Astrocyte (in vitro differentiated cells and primary cell): Measurements from ENCODE around the gene CREB5. TPM values are rescaled to one million over a fixed set of nuclear protein-coding genes. Genes with fewer than 3 reads are reported as not detected.
A peak's percentile ranks its signal among the peaks of the same experiment; 100 is the strongest.

ENCODE experiments used
- DNase-seq: peaks from one replicate; pipeline ENCODE4 v3.0.0-alpha.2; 2010; ENCODE audit warnings: low read depth
- FAIRE-seq: peaks from 2 replicates; lab custom pipeline; 2011; peaks lifted over from hg19 to GRCh38; lab: Jason Lieb, UNC
- H2AFZ ChIP-seq: 2 replicates; pipeline ENCODE4 v1.6.0; 2012; ENCODE audit warnings: low read depth, low read length, inconsistent platforms
- H3K27ac ChIP-seq: 2 replicates; pipeline ENCODE4 v1.5.1; 2011; ENCODE audit warnings: low read depth, low read length, inconsistent platforms
- H3K27me3 ChIP-seq: 2 replicates; pipeline ENCODE4 v1.6.0; 2011; ENCODE audit warnings: low read length, inconsistent platforms; ENCODE audit not compliant: insufficient read depth
- H3K36me3 ChIP-seq: 2 replicates; pipeline ENCODE4 v1.5.1; 2011; ENCODE audit warnings: low read length, inconsistent platforms; ENCODE audit not compliant: insufficient read depth
- H3K4me1 ChIP-seq: 2 replicates; pipeline ENCODE4 v1.5.1; 2011; ENCODE audit warnings: low read length, inconsistent platforms; ENCODE audit not compliant: insufficient read depth
- H3K4me2 ChIP-seq: 2 replicates; pipeline ENCODE4 v1.6.0; 2012; ENCODE audit warnings: low read length, inconsistent platforms
- H3K4me3 ChIP-seq: 2 replicates; pipeline ENCODE4 v1.5.1; 2011; ENCODE audit warnings: low read depth, mild to moderate bottlenecking, low read length, inconsistent platforms; ENCODE audit not compliant: insufficient read depth
- H3K79me2 ChIP-seq: 2 replicates; pipeline ENCODE4 v1.6.0; 2012; ENCODE audit warnings: mild to moderate bottlenecking, low read length, inconsistent platforms; ENCODE audit not compliant: insufficient read depth
- H3K9ac ChIP-seq: 2 replicates; pipeline ENCODE4 v1.6.0; 2012; ENCODE audit warnings: mild to moderate bottlenecking, low read length, inconsistent platforms
- H3K9me3 ChIP-seq: 2 replicates; pipeline ENCODE4 v1.5.1; 2012; ENCODE audit warnings: low read depth, mild to moderate bottlenecking, low read length, inconsistent platforms; ENCODE audit not compliant: insufficient read depth
- H4K20me1 ChIP-seq: 2 replicates; pipeline ENCODE4 v1.6.0; 2012; ENCODE audit warnings: low read length, inconsistent platforms; ENCODE audit not compliant: insufficient read depth
- H3K27ac Mint-ChIP-seq: one replicate; pipeline ENCODE4 v1.8.0; 2021; ENCODE audit warnings: mild to moderate bottlenecking, mixed read lengths; ENCODE audit not compliant: unreplicated experiment
- H3K27me3 Mint-ChIP-seq: one replicate; pipeline ENCODE4 v1.8.0; 2021; ENCODE audit warnings: low read depth, mixed read lengths; ENCODE audit not compliant: unreplicated experiment
- H3K36me3 Mint-ChIP-seq: one replicate; pipeline ENCODE4 v1.8.0; 2021; ENCODE audit warnings: low read depth, mixed read lengths; ENCODE audit not compliant: unreplicated experiment
- H3K4me1 Mint-ChIP-seq: one replicate; pipeline ENCODE4 v1.8.0; 2021; ENCODE audit warnings: low read depth, mixed read lengths; ENCODE audit not compliant: unreplicated experiment
- H3K4me3 Mint-ChIP-seq: one replicate; pipeline ENCODE4 v1.8.0; 2021; ENCODE audit warnings: mild to moderate bottlenecking, moderate library complexity, mixed read lengths; ENCODE audit not compliant: unreplicated experiment
- H3K9me3 Mint-ChIP-seq: one replicate; pipeline ENCODE4 v1.8.0; 2021; ENCODE audit warnings: mild to moderate bottlenecking, mixed read lengths; ENCODE audit not compliant: unreplicated experiment
- EZH2 ChIP-seq: IDR thresholded peaks from 2 replicates; pipeline ENCODE4 v1.6.1; 2012; ENCODE audit warnings: mild to moderate bottlenecking, low read length, inconsistent platforms; ENCODE audit not compliant: insufficient read depth
- total RNA-seq: library from RNA; stranded (reverse); gene quantifications from 2 replicates; pipeline ENCODE4 v1.2.1, GENCODE V29; 2021
- TF ChIP-seq, protein P1 (sequence below): IDR thresholded peaks from 2 replicates; pipeline ENCODE4 v1.5.1; 2011; ENCODE audit warnings: low read depth, mild to moderate bottlenecking, inconsistent platforms, low read length, moderate library complexity; ENCODE audit not compliant: insufficient read depth

Gene CREB5
- total RNA-seq, 1 donor from 2014 or later, result 25.4 TPM

DNA sequence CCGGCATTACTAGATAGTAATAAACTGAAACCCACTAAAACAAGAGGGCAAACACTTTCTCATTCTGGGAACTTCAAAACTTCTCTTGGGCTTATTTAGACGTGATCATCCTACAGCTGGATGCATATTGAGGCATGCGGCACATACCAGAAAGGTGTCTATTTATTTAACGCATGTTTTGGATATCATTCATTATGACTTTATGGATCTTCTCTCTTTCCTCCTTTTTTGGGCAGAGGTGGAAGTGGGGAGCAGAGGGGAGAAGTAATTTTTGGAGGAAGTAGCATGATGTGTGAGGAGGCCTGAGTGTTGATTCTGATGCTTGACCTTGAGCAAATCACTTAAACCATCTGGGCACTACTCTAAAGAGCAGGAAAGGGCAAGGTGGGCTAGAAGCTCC, 275.2 kb downstream of the CREB5 start:
- FAIRE-seq, result no peak
- H3K4me1 ChIP-seq, result peaks cover 23% of the 10 kb centered on the region
- H3K9me3 Mint-ChIP-seq, result no peaks in the 10 kb centered on the region
- no peaks in the 10 kb centered on the region for H3K27me3 ChIP-seq
- peaks cover 6% of the 10 kb centered on the region for H3K36me3 Mint-ChIP-seq
- H3K4me3 ChIP-seq, result peak overlapping the region; percentile 88
- TF ChIP-seq, protein P1, sequence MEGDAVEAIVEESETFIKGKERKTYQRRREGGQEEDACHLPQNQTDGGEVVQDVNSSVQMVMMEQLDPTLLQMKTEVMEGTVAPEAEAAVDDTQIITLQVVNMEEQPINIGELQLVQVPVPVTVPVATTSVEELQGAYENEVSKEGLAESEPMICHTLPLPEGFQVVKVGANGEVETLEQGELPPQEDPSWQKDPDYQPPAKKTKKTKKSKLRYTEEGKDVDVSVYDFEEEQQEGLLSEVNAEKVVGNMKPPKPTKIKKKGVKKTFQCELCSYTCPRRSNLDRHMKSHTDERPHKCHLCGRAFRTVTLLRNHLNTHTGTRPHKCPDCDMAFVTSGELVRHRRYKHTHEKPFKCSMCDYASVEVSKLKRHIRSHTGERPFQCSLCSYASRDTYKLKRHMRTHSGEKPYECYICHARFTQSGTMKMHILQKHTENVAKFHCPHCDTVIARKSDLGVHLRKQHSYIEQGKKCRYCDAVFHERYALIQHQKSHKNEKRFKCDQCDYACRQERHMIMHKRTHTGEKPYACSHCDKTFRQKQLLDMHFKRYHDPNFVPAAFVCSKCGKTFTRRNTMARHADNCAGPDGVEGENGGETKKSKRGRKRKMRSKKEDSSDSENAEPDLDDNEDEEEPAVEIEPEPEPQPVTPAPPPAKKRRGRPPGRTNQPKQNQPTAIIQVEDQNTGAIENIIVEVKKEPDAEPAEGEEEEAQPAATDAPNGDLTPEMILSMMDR, result no peak
- no peak for TF ChIP-seq EZH2
- H4K20me1 ChIP-seq, result peaks cover 25% of the 10 kb centered on the region
- no peak overlapping the region for H3K4me3 Mint-ChIP-seq
- no peaks in the 10 kb centered on the region for H3K36me3 ChIP-seq
- no peaks in the 10 kb centered on the region for H3K27me3 Mint-ChIP-seq
- H3K27ac Mint-ChIP-seq, result no peak overlapping the region
- H3K9me3 ChIP-seq, result no peaks in the 10 kb centered on the region
- H3K79me2 ChIP-seq, result peaks cover 52% of the 10 kb centered on the region
- peaks cover 19% of the 10 kb centered on the region for H3K4me1 Mint-ChIP-seq
- peak overlapping the region; percentile 99 for H3K9ac ChIP-seq
- DNase-seq, result no peak
- peak overlapping the region; percentile 98 for H3K27ac ChIP-seq
- peak overlapping the region; percentile 96 for H3K4me2 ChIP-seq
- H2AFZ ChIP-seq, result no peak overlapping the region

DNA sequence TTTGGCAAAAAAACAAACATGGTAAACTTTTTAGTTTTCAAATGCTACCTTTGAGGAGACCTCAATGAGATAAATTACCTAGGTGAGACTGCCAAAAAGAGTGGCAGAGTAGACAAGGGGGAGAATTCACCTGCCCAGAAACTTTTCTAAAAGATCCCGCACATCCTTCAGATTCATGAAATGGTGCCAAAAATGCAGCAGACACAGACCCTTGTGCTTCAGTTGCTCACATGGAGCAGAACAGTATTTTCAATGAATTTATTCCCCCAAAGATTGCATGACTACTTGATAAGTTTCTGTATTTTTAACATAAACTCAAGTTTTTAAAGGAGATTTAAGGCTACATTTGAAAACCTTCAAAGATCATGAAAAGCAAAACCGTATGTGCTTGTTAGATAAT, 275.9 kb downstream of the CREB5 start:
- Mint-ChIP-seq H3K4me3 (no peak overlapping the region), H3K9me3 (no peaks in the 10 kb centered on the region), H3K4me1 (peaks cover 16% of the 10 kb centered on the region), H3K36me3 (peaks cover 8% of the 10 kb centered on the region), H3K27me3 (no peaks in the 10 kb centered on the region), H3K27ac (no peak overlapping the region)
- Histone ChIP-seq H3K9ac (peak overlapping the region; percentile 99), H3K4me2 (peak overlapping the region; percentile 96), H3K4me3 (peak overlapping the region; percentile 88), H3K4me1 (peaks cover 23% of the 10 kb centered on the region), H3K27ac (peak overlapping the region; percentile 47), H2AFZ (no peak overlapping the region), H3K27me3 (no peaks in the 10 kb centered on the region), H3K9me3 (no peaks in the 10 kb centered on the region), H3K79me2 (peaks cover 58% of the 10 kb centered on the region), H4K20me1 (peaks cover 31% of the 10 kb centered on the region), H3K36me3 (peaks cover 3% of the 10 kb centered on the region)
- TF ChIP-seq, protein P1, result no peak
- TF ChIP-seq EZH2, result no peak
- FAIRE-seq, result no peak
- DNase-seq, result no peak

DNA sequence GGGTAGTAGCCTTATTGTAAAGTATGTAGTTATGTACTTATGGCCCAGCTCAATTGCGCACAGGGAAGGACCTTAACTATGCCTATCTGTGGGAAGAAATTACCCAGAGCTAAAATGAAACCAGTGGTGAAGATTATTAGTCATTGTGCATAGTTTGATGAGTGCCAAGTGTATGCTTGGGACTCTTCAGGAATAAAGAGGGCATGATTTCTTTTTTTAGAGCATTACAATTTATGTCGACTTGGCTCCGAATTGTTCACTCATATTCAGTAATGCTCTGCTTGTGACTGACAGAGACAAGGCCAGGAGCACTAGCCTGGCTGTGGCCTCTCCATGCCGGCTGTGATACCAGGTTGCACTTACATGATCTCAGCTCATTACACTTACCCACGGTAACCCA, 276.3 kb downstream of the CREB5 start:
- peaks cover 3% of the 10 kb centered on the region for H3K36me3 ChIP-seq
- FAIRE-seq (peak; percentile 93), DNase-seq (peak; percentile 85)
- H3K4me1 Mint-ChIP-seq, result peaks cover 14% of the 10 kb centered on the region
- peak overlapping the region; percentile 96 for H3K4me2 ChIP-seq
- no peaks in the 10 kb centered on the region for H3K27me3 Mint-ChIP-seq
- no peaks in the 10 kb centered on the region for H3K9me3 Mint-ChIP-seq
- peaks cover 8% of the 10 kb centered on the region for H3K36me3 Mint-ChIP-seq
- peaks cover 63% of the 10 kb centered on the region for H3K79me2 ChIP-seq
- no peaks in the 10 kb centered on the region for H3K9me3 ChIP-seq
- H3K4me3 ChIP-seq, result no peak overlapping the region
- TF ChIP-seq, protein P1, result no peak
- no peak for TF ChIP-seq EZH2
- H4K20me1 ChIP-seq, result peaks cover 36% of the 10 kb centered on the region
- H3K27me3 ChIP-seq, result no peaks in the 10 kb centered on the region
- no peak overlapping the region for H3K9ac ChIP-seq
- H3K27ac ChIP-seq, result peak overlapping the region; percentile 47
- peak overlapping the region; percentile 48 for H3K27ac Mint-ChIP-seq
- no peak overlapping the region for H2AFZ ChIP-seq
- peaks cover 23% of the 10 kb centered on the region for H3K4me1 ChIP-seq
- H3K4me3 Mint-ChIP-seq, result no peak overlapping the region
